Thymus (tissue), 11 donors: ENCODE results near the gene CLIP1. TPM values are rescaled to one million over a fixed set of nuclear protein-coding genes. Genes with fewer than 3 reads are reported as not detected.
A peak's percentile ranks its signal among the peaks of the same experiment; 100 is the strongest.
"Not testable (repeated sequence)": the region's sequence is repeated elsewhere in the genome, so short reads cannot be mapped to it uniquely, and the experiment has no call there.

Experiments used
- DNase-seq, 9 donors: peaks; one replicate each; pipeline ENCODE4 v3.0.0-alpha.2; 2013; ENCODE audit warnings: low spot score in 9 of 9, low read depth in 6 of 9, missing footprints in 1 of 9
- H3K27ac ChIP-seq, 2 donors: one replicate each; pipeline ENCODE4 v1.5.1; 2013; ENCODE audit warnings: control low read depth in 1 of 2, low read depth in 1 of 2, low read length in 1 of 2, mild to moderate bottlenecking in 1 of 2, moderate library complexity in 1 of 2
- H3K27me3 ChIP-seq, 2 donors: one replicate each; pipeline ENCODE4 v1.5.1; 2013; ENCODE audit warnings: low read length in 1 of 2; ENCODE audit not compliant: control insufficient read depth in 2 of 2, insufficient read depth in 1 of 2
- H3K36me3 ChIP-seq, 2 donors: one replicate each; pipeline ENCODE4 v1.5.1; 2013; ENCODE audit warnings: low read length in 1 of 2, mild to moderate bottlenecking in 1 of 2, moderate library complexity in 1 of 2; ENCODE audit not compliant: control insufficient read depth in 2 of 2, insufficient read depth in 2 of 2
- H3K4me1 ChIP-seq, 2 donors: one replicate each; pipeline ENCODE4 v1.5.1; 2013; ENCODE audit warnings: low read length in 2 of 2; ENCODE audit not compliant: control insufficient read depth in 2 of 2, insufficient read depth in 2 of 2
- H3K4me3 ChIP-seq, 2 donors: one replicate each; pipeline ENCODE4 v1.5.1; 2013; ENCODE audit warnings: low read length in 2 of 2, control low read depth in 1 of 2, mild to moderate bottlenecking in 1 of 2
- H3K9me3 ChIP-seq, 2 donors: one replicate each; pipeline ENCODE4 v1.5.1; 2013; ENCODE audit warnings: low read length in 1 of 2, mild to moderate bottlenecking in 1 of 2; ENCODE audit not compliant: control insufficient read depth in 2 of 2, insufficient read depth in 1 of 2
- WGBS: extraction: QIAGEN DNeasy Blood & Tissue Kit; methylation state at CpG from one replicate; pipeline ENCODE4 v1.1.7; 2013; 5-methylcytosine and 5-hydroxymethylcytosine counted together
- polyA plus RNA-seq: library from polyadenylated mRNA; stranded (reverse); fragments of 200-250 nt; gene quantifications from one replicate; pipeline ENCODE4 v1.2.3, GENCODE V29; 2013
- total RNA-seq: library from RNA; stranded (reverse); fragments of 120-200 nt; gene quantifications from one replicate; pipeline ENCODE4 v1.2.4, GENCODE V29; 2013
- donor health status: healthy.

The CLIP1 gene
- total and polyA plus RNA-seq, 2 donors, result 18.4 to 26.7 TPM

DNA sequence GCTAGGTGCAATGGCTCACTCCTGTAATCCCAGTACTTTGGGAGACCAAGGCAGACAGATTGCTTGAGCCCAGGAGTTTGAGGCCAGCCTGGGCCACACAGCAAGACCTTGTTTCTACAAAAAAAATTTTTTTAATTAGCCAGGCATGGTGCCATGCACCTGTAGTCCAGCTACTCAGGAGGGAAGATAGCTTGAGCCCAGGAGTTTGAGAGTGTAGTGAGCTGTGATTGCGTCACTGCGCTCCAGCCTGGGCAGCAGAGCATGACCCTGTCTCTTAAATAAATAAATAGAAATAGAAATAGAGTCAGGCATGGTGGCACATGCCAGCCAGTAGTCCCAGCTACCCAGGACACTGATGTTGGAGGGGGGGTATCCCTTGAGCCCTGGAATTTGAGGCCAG lies 36.7 kb upstream of the CLIP1 start:
- no peak overlapping the region for H3K4me3 ChIP-seq
- H3K27me3 ChIP-seq, result no peaks in the 10 kb centered on the region
- peaks cover 0 to 1% of the 10 kb centered on the region in 2 donors for H3K4me1 ChIP-seq
- H3K9me3 ChIP-seq, result peaks cover 0 to 1% of the 10 kb centered on the region in 2 donors
- 97% methylated on average over 2 of the region's 2 CpGs for WGBS
- no peak overlapping the region for H3K27ac ChIP-seq
- DNase-seq, result no peak
- H3K36me3 ChIP-seq, result no peaks in the 10 kb centered on the region

DNA sequence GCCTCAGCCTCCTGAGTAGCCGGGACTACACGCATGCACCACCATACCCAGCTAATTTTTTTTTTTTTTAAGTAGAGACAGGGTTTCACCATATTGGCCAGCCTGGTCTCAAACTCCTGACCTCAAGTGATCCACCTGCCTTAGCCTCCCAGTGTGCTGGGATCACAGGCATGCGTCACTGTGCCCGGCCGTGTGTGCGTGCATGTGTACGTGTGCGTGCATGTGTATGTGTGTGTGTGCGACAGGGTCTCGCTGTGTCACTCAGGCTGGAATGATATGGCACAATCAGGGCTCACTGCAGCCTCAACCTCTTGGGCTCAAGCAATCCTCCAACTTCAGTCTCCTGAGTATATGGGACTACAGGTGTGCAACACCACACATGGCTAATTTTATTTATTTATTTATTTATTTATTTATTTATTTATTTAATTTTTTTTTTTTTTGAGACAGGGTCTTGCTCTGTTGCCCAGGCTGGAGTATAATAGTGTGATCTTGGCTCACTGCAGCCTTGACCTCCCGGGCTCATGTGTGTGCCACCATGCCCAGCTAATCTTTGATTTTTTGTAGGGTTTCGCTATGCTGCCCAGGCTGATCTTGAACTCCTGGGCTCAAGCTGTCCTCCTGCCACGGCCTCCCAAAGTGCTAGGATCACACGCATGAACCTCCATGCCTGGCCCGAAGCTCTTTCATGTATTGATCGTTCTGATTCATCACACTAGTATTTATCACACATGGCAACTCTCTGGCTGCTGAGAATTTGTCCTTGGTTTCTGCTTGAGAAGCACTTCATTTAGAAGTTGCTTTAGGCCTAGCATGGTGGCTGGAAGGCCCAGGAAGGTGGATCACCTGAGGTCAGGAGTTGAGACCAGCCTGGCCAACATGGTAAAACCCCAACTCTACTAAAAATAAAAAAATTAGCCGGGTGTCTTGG lies 35.9 kb upstream of the CLIP1 start:
- Histone ChIP-seq H3K4me3 (no peak overlapping the region), H3K36me3 (no peaks in the 10 kb centered on the region), H3K4me1 (peaks cover 7 to 9% of the 10 kb centered on the region in 2 donors), H3K9me3 (peaks cover 1 to 4% of the 10 kb centered on the region in 2 donors), H3K27me3 (no peaks in the 10 kb centered on the region), H3K27ac (no peak overlapping the region)
- 98% methylated on average over 17 of the region's 17 CpGs for WGBS
- DNase-seq, result no peak

GRCh38 chr12:122457627-122458026 lies 35.2 kb upstream of the CLIP1 start:
- Histone ChIP-seq H3K36me3 (no peaks in the 10 kb centered on the region), H3K27ac (no peak overlapping the region), H3K9me3 (peaks cover 1 to 5% of the 10 kb centered on the region in 2 donors), H3K4me1 (peaks cover 7 to 15% of the 10 kb centered on the region in 2 donors), H3K4me3 (no peak overlapping the region), H3K27me3 (no peaks in the 10 kb centered on the region)
- WGBS, result 95% methylated on average over 2 of the region's 2 CpGs
- DNase-seq, result no peak

GRCh38 chr12:122454739-122455138 lies 32.3 kb upstream of the CLIP1 start:
- Histone ChIP-seq H3K9me3 (peaks cover 0 to 5% of the 10 kb centered on the region in 2 donors), H3K27me3 (no peaks in the 10 kb centered on the region), H3K36me3 (no peaks in the 10 kb centered on the region), H3K4me3 (no peak overlapping the region), H3K4me1 (peaks cover 7 to 18% of the 10 kb centered on the region in 2 donors), H3K27ac (no peak overlapping the region)
- no peak for DNase-seq
- WGBS, result 65% methylated on average over 6 of the region's 6 CpGs

GRCh38 chr12:122454250-122454721 lies 31.8 kb upstream of the CLIP1 start:
- 91% methylated on average over 12 of the region's 12 CpGs for WGBS

GRCh38 chr12:122452701-122453285 lies 30.3 kb upstream of the CLIP1 start:
- Histone ChIP-seq H3K4me3 (no peak overlapping the region), H3K9me3 (peaks cover 0 to 5% of the 10 kb centered on the region in 2 donors), H3K27ac (peak overlapping the region in 1 of 2 donors; percentile 60), H3K4me1 (peaks cover 7 to 18% of the 10 kb centered on the region in 2 donors), H3K27me3 (no peaks in the 10 kb centered on the region), H3K36me3 (no peaks in the 10 kb centered on the region)
- peak in 1 of 9 donors; percentile 18 for DNase-seq
- 90% methylated on average over 11 of the region's 11 CpGs for WGBS

More at GRCh38 chr12:122454250-122454721, 31.8 kb upstream of the CLIP1 start:
- no peak for DNase-seq
- Histone ChIP-seq H3K4me3 (no peak overlapping the region), H3K27ac (no peak overlapping the region), H3K36me3 (no peaks in the 10 kb centered on the region), H3K4me1 (peaks cover 7 to 18% of the 10 kb centered on the region in 2 donors), H3K9me3 (peaks cover 0 to 5% of the 10 kb centered on the region in 2 donors), H3K27me3 (no peaks in the 10 kb centered on the region)

DNA sequence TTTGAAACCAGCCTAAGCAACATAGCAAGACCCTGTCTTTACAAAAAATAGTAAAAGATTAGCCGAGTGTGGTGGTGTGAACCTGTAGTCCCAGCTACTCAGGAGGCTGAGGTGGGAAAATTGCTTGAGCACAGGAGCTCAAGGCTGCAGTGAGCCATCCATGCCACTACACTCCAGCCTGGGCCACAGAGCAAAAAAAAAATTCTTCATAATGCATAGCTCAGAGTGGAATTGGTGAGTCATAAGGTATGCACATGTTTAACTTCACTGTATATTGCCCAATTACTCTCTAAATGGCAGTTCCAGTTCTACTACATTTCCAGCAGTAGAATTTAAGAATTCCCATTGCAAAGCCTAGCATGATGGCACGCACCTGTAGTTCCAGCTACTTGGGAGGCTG lies 26.8 kb upstream of the CLIP1 start:
- no peak overlapping the region for H3K4me3 ChIP-seq
- H3K27ac ChIP-seq, result no peak overlapping the region
- peaks cover 7 to 18% of the 10 kb centered on the region in 2 donors for H3K4me1 ChIP-seq
- no peaks in the 10 kb centered on the region for H3K27me3 ChIP-seq
- peaks cover 0 to 5% of the 10 kb centered on the region in 2 donors for H3K9me3 ChIP-seq
- WGBS, result 98% methylated on average over 2 of the region's 2 CpGs
- no peaks in the 10 kb centered on the region for H3K36me3 ChIP-seq
- DNase-seq, result no peak

DNA sequence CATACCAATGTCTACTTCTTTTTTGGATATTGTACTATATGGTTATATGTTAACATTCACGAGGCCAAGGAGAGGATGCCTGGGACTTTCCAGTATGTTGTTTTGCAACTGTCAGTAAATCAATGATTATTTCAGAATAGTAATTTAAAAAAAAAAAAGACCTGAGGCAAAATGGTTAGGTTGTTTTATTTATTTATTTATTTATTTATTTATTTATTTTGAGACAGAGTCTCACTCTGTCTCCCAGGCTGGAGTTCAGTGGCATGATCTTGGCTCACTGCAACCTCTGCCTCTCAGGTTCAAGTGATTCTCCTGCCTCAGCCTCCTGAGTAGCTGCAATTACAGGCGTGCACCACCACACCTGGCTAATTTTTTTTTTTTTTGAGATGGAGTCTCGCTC lies 25.4 kb upstream of the CLIP1 start:
- not testable (repeated sequence) for H3K9me3 ChIP-seq, H3K36me3 ChIP-seq, H3K4me1 ChIP-seq, DNase-seq, H3K4me3 ChIP-seq, H3K27ac ChIP-seq, H3K27me3 ChIP-seq
- WGBS, result 98% methylated on average over 3 of the region's 3 CpGs

- not testable (repeated sequence) for H3K27ac ChIP-seq, H3K27me3 ChIP-seq
- WGBS, result 77% methylated on average over 6 of the region's 6 CpGs
These were observed 23.9 kb upstream of the CLIP1 start for GRCh38 chr12:122446390-122446789.

More at GRCh38 chr12:122446390-122446789, 23.9 kb upstream of the CLIP1 start:
- not testable (repeated sequence) for H3K9me3 ChIP-seq, H3K36me3 ChIP-seq, H3K4me3 ChIP-seq, DNase-seq, H3K4me1 ChIP-seq
